Thyroid gland (tissue), 4 donors: ENCODE measurements around the gene ADGRD1.

Experiments used
- CTCF ChIP-seq, 6 experiments: fragments of 200-600 bp in 3 of 6; fragments of 450-650 bp in 3 of 6; sonication (generic) in 3 of 6; IDR thresholded peaks; one replicate each; pipeline ENCODE4 v1.5.1; 2016 to 2019; ENCODE audit warnings: antibody characterized with exemption in 6 of 6, mild to moderate bottlenecking in 2 of 6, inconsistent platforms in 1 of 6, moderate library complexity in 1 of 6
- POLR2A ChIP-seq, 2 donors: fragments of 450-650 bp; IDR thresholded peaks; one replicate each; pipeline ENCODE4 v1.6.1; 2017; ENCODE audit warnings: antibody characterized with exemption in 2 of 2, mild to moderate bottlenecking in 2 of 2, moderate library complexity in 1 of 2

- TF ChIP-seq CTCF (IDR thresholded peaks at IDR 0.05) (no peak), POLR2A (IDR thresholded peaks at IDR 0.05) (no peak)
These were observed 23.5 kb downstream of the ADGRD1 start for GRCh38 chr12:130977046-130977742.
